HepG2 (cell line): ENCODE measurements around the gene SLC25A52. TPM values are rescaled to one million over a fixed set of nuclear protein-coding genes. Genes with fewer than 3 reads are reported as not detected.
A peak's percentile ranks its signal among the peaks of the same experiment; 100 is the strongest.

ENCODE experiments used
- ATAC-seq: fragments of 200-7000 bp; cut with Tn5 transposase; 3 replicates; pipeline ENCODE4 v1.9.1; 2020; ENCODE audit warnings: mild to moderate bottlenecking, moderate library complexity
- BruUV-seq: library from RNA; stranded (reverse); fragments of 400-500 nt; replicated peaks from 2 replicates; lab custom pipeline; 2021; lab: Mats Ljungman, UMichigan
- CTCF ChIA-PET: fragments of 300-600 bp; formaldehyde crosslinking; extraction: SDS; loops from one replicate; lab custom pipeline; 2021; ENCODE audit warnings: low total read pairs, inconsistent platforms, low intra/inter-chr PET ratio; lab: Yijun Ruan, JAX
- POLR2A ChIA-PET: fragments of 350-600 bp; sonication (Branson Sonifier 250); formaldehyde crosslinking; loops from one replicate; lab custom pipeline; 2020; ENCODE audit warnings: antibody characterized with exemption, inconsistent platforms; lab: Yijun Ruan, JAX
- DNase-seq: peaks from one replicate; pipeline ENCODE4 v3.0.0-alpha.2; 2015; ENCODE audit warnings: low spot score
- FAIRE-seq: peaks from 3 replicates; lab custom pipeline; 2011; peaks lifted over from hg19 to GRCh38; lab: Jason Lieb, UNC
- H2AFZ ChIP-seq: one replicate; pipeline ENCODE4 v1.6.1; 2011; ENCODE audit warnings: low read length, inconsistent platforms
- H3K27ac ChIP-seq: fragments of 300-600 bp; 3 replicates; pipeline ENCODE4 v1.8.0; 2011; ENCODE audit warnings: mixed run types, mild to moderate bottlenecking, mixed read lengths, low read length, inconsistent platforms; ENCODE audit not compliant: insufficient read depth; ENCODE audit errors: extremely low read length
- H3K27me3 ChIP-seq, 2 experiments: fragments of 200-600 bp in 1 of 2; 2 replicates in 1 of 2; 3 replicates in 1 of 2; pipeline versions ENCODE4 v1.6.0 to v1.8.0; 2011; ENCODE audit warnings: low read length in 2 of 2, mild to moderate bottlenecking in 2 of 2, moderate library complexity in 2 of 2, inconsistent platforms in 1 of 2; ENCODE audit not compliant: insufficient read depth in 2 of 2, control insufficient read depth in 1 of 2
- H3K36me3 ChIP-seq, 2 experiments: fragments of 200-600 bp in 1 of 2; replicated peaks in 1 of 2; 2 replicates in 1 of 2; 3 replicates in 1 of 2; pipeline versions ENCODE4 v1.5.1 to v1.8.0; 2011; ENCODE audit warnings: low read length in 2 of 2, inconsistent platforms in 1 of 2; ENCODE audit not compliant: insufficient read depth in 2 of 2, control insufficient read depth in 1 of 2
- H3K4me1 ChIP-seq: 2 replicates; pipeline ENCODE4 v1.5.1; 2012; ENCODE audit warnings: low read length, inconsistent platforms; ENCODE audit not compliant: insufficient read depth
- H3K4me2 ChIP-seq: 2 replicates; pipeline ENCODE4 v1.6.0; 2011; ENCODE audit warnings: low read depth, low read length, inconsistent platforms
- H3K4me3 ChIP-seq, 3 experiments: fragments of 200-600 bp in 1 of 3; sonication (generic), shearing (Covaris generic) in 1 of 3; replicated peaks in 1 of 3; 2 replicates each; pipeline ENCODE4 v1.5.1; 2011 to 2016; ENCODE audit warnings: low read length in 3 of 3, inconsistent platforms in 2 of 3, low read depth in 2 of 3, mild to moderate bottlenecking in 2 of 3, control low read depth in 1 of 3, mixed read lengths in 1 of 3; ENCODE audit not compliant: insufficient read depth in 1 of 3
- H3K79me2 ChIP-seq: one replicate; pipeline ENCODE4 v1.6.1; 2011; ENCODE audit warnings: low read length, inconsistent platforms; ENCODE audit not compliant: insufficient read depth
- H3K9ac ChIP-seq: 2 replicates; pipeline ENCODE4 v1.6.0; 2011; ENCODE audit warnings: mild to moderate bottlenecking, low read depth, low read length, inconsistent platforms; ENCODE audit not compliant: insufficient read depth
- H3K9me3 ChIP-seq: 2 replicates; pipeline ENCODE4 v1.5.1; 2012; ENCODE audit warnings: mild to moderate bottlenecking, low read length
- H4K20me1 ChIP-seq: 2 replicates; pipeline ENCODE4 v1.6.0; 2011; ENCODE audit warnings: inconsistent platforms, mild to moderate bottlenecking, low read length, moderate library complexity; ENCODE audit not compliant: insufficient read depth
- ETS1 ChIP-seq: sonication (generic); formaldehyde crosslinking; IDR thresholded peaks from 2 replicates; pipeline ENCODE4 v1.4.0; 2020; ENCODE audit warnings: missing genetic modification reagents
- HMG20B ChIP-seq: conservative IDR thresholded peaks from 2 replicates; pipeline ENCODE4 v1.6.1; 2016; ENCODE audit warnings: missing genetic modification reagents, missing compliant biosample characterization
- JDP2 ChIP-seq: sonication (generic); formaldehyde crosslinking; IDR thresholded peaks from 2 replicates; pipeline ENCODE4 v1.8.1; 2022; ENCODE audit warnings: missing genetic modification reagents, borderline replicate concordance
- PHF5A ChIP-seq: IDR thresholded peaks from one replicate; pipeline ENCODE4 v1.6.1; 2018; ENCODE audit warnings: low read depth, missing genetic modification reagents; ENCODE audit not compliant: unreplicated experiment
- PPARG ChIP-seq: conservative IDR thresholded peaks from 2 replicates; pipeline ENCODE4 v1.6.1; 2016; ENCODE audit warnings: missing biosample characterization, missing genetic modification reagents
- RAD21 ChIP-seq: fragments of 450-650 bp; formaldehyde crosslinking; IDR thresholded peaks from 2 replicates; pipeline ENCODE4 v1.5.0; 2020; ENCODE audit warnings: mild to moderate bottlenecking
- REPIN1 ChIP-seq: sonication (generic); formaldehyde crosslinking; IDR thresholded peaks from 2 replicates; pipeline ENCODE4 v1.8.0; 2022; ENCODE audit warnings: missing genetic modification reagents, low read depth, mild to moderate bottlenecking, borderline replicate concordance
- SOX13 ChIP-seq, 3 experiments: fragments of 450-650 bp in 1 of 3; sonication (generic) in 1 of 3; formaldehyde crosslinking in 1 of 3; IDR thresholded peaks in 2 of 3; conservative IDR thresholded peaks in 1 of 3; 2 replicates each; pipeline versions ENCODE4 v1.5.0 to v1.6.1; 2016 to 2020; ENCODE audit warnings: antibody characterized with exemption in 1 of 3, mild to moderate bottlenecking in 1 of 3, missing compliant biosample characterization in 1 of 3, missing genetic modification reagents in 1 of 3, moderate library complexity in 1 of 3
- ZFP36L1 ChIP-seq: sonication (generic); formaldehyde crosslinking; IDR thresholded peaks from 2 replicates; pipeline ENCODE4 v1.8.0; 2022; ENCODE audit warnings: mild to moderate bottlenecking, missing genetic modification reagents, moderate library complexity
- ZNF12 ChIP-seq: sonication (generic); formaldehyde crosslinking; IDR thresholded peaks from 2 replicates; pipeline ENCODE4 v1.5.0; 2020; ENCODE audit warnings: missing genetic modification reagents
- ZNF20 ChIP-seq: sonication (generic); formaldehyde crosslinking; IDR thresholded peaks from 2 replicates; pipeline ENCODE4 v1.4.0; 2020; ENCODE audit warnings: mild to moderate bottlenecking, moderate library complexity, missing genetic modification reagents
- ZNF354B ChIP-seq: sonication (generic); formaldehyde crosslinking; IDR thresholded peaks from 2 replicates; pipeline ENCODE4 v1.8.0; 2022; ENCODE audit warnings: mild to moderate bottlenecking, missing genetic modification reagents
- ZNF609 ChIP-seq: sonication (generic); formaldehyde crosslinking; IDR thresholded peaks from 2 replicates; pipeline ENCODE4 v1.4.0; 2020; ENCODE audit warnings: mild to moderate bottlenecking, missing genetic modification reagents, borderline replicate concordance
- ZSCAN25 ChIP-seq: sonication (generic); formaldehyde crosslinking; IDR thresholded peaks from 2 replicates; pipeline ENCODE4 v1.8.0; 2022; ENCODE audit warnings: mild to moderate bottlenecking, missing genetic modification reagents
- WGBS: methylation state at CpG from one replicate; pipeline ENCODE4 v1.1.6; 2017; ENCODE audit warnings: low lambda C conversion rate; 5-methylcytosine and 5-hydroxymethylcytosine counted together
- in situ Hi-C: cut with HindIII; loops from 2 replicates; pipeline ENCODE4 v1.10.0; 2017; ENCODE audit warnings: low pct_unique_long_range_greater_than_20kb; ENCODE audit not compliant: extremely low pct_ligation_motif_present
- intact Hi-C: fragments of 100-400 bp; cut with micrococcal nuclease; formaldehyde crosslinking; loops from one replicate; pipeline ENCODE4 v1.10.0; 2022; ENCODE audit not compliant: unreplicated experiment
- polyA plus RNA-seq, 8 experiments: library from polyadenylated mRNA; depleted of rRNA in 3 of 8; stranded (reverse) in 7 of 8; unstranded in 1 of 8; fragments of >200 nt; fragmentation: Illumina TruSeq in 4 of 8; extraction: Trizol in 4 of 8; gene quantifications; 2 replicates each; pipeline versions ENCODE4 v1.2.1 to v1.2.3, GENCODE V29; 2011 to 2016; ENCODE audit warnings: low read depth in 4 of 8, missing spikeins in 1 of 8, mixed read lengths in 1 of 8; ENCODE audit not compliant: insufficient read depth in 1 of 8
- total RNA-seq, 5 experiments: library from RNA; depleted of rRNA; stranded (reverse); fragments of >200 nt; fragmentation: Illumina TruSeq; extraction: Trizol; gene quantifications; 2 replicates each; pipeline ENCODE4 v1.2.3, GENCODE V29; 2016; ENCODE audit warnings: low read depth in 1 of 5
- TF ChIP-seq, protein P1 (sequence below): sonication (generic); formaldehyde crosslinking; conservative IDR thresholded peaks from 2 replicates; pipeline ENCODE4 v1.8.0; 2022; ENCODE audit warnings: mild to moderate bottlenecking, moderate library complexity, missing genetic modification reagents

SLC25A52 gene
- total and polyA plus RNA-seq, 2 of the 13 experiments (the other 11 are each of a cell fraction or from before 2014, with no cell fraction given): 0.46 TPM; not detected in 1

GRCh38 chr18:31741097-31741735, 19.5 kb downstream of the SLC25A52 start (continued):
- TF ChIP-seq, protein P1, sequence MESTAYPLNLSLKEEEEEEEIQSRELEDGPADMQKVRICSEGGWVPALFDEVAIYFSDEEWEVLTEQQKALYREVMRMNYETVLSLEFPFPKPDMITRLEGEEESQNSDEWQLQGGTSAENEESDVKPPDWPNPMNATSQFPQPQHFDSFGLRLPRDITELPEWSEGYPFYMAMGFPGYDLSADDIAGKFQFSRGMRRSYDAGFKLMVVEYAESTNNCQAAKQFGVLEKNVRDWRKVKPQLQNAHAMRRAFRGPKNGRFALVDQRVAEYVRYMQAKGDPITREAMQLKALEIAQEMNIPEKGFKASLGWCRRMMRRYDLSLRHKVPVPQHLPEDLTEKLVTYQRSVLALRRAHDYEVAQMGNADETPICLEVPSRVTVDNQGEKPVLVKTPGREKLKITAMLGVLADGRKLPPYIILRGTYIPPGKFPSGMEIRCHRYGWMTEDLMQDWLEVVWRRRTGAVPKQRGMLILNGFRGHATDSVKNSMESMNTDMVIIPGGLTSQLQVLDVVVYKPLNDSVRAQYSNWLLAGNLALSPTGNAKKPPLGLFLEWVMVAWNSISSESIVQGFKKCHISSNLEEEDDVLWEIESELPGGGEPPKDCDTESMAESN (CRISPR knock-in tag): no peak
- TF ChIP-seq RAD21 (CRISPR knock-in tag): peak; percentile 48; the same call in 1 of the 2 replicates
- TF ChIP-seq ETS1 (CRISPR knock-in tag): no peak

- H3K4me1 ChIP-seq: peaks cover 12% of the 10 kb centered on the region
- no peaks in the 10 kb centered on the region for H4K20me1 ChIP-seq
- FAIRE-seq (no peak), DNase-seq (no peak), ATAC-seq (no peak)
- BruUV-seq: no TSS peak
- no peak overlapping the region for H3K9ac ChIP-seq
- no peaks in the 10 kb centered on the region for H3K27me3 ChIP-seq
- H2AFZ ChIP-seq: no peak overlapping the region
- H3K36me3 ChIP-seq: no peaks in the 10 kb centered on the region
- intact Hi-C loops (no loop called here), in situ Hi-C loops (loop anchor here (10.0 kb wide), 2 partner anchors 85 to 215 kb away; no protein-coding TSS in a partner anchor)
- H3K9me3 ChIP-seq: no peaks in the 10 kb centered on the region
- H3K4me2 ChIP-seq: no peak overlapping the region
- H3K27ac ChIP-seq: no peak overlapping the region
- WGBS: 92% methylated on average over 6 of the region's 9 CpGs
- H3K79me2 ChIP-seq: no peaks in the 10 kb centered on the region
- ChIA-PET POLR2A (no interaction called here), CTCF (interaction anchor here (0.9 to 2.6 kb wide), 2 partner anchors 79 to 217 kb away, joined by 3 to 18 read pairs; no protein-coding TSS in a partner anchor)
- no peak overlapping the region for H3K4me3 ChIP-seq
- TF ChIP-seq ZFP36L1 (no peak), PHF5A (CRISPR knock-in tag) (no peak), JDP2 (CRISPR knock-in tag) (no peak), ZNF354B (CRISPR knock-in tag) (no peak), ZNF609 (no peak), ZNF12 (CRISPR knock-in tag) (no peak), SOX13 (IDR thresholded peaks at IDR 0.05) (no peak), SOX13 (CRISPR knock-in tag; conservative IDR thresholded peaks at IDR 0.05 in 1 of 2, IDR thresholded peaks at IDR 0.05 in 1 of 2) (no peak), ZNF20 (CRISPR knock-in tag) (no peak), ZSCAN25 (no peak), PPARG (CRISPR knock-in tag) (no peak), REPIN1 (CRISPR knock-in tag) (no peak), HMG20B (CRISPR knock-in tag) (no peak)
Observed at GRCh38 chr18:31740180-31740579, 20.5 kb downstream of the SLC25A52 start.
